Measurements from ENCODE around the gene PARP12.
A peak's percentile ranks its signal among the peaks of the same experiment; 100 is the strongest.

PARP12 gene

DNA sequence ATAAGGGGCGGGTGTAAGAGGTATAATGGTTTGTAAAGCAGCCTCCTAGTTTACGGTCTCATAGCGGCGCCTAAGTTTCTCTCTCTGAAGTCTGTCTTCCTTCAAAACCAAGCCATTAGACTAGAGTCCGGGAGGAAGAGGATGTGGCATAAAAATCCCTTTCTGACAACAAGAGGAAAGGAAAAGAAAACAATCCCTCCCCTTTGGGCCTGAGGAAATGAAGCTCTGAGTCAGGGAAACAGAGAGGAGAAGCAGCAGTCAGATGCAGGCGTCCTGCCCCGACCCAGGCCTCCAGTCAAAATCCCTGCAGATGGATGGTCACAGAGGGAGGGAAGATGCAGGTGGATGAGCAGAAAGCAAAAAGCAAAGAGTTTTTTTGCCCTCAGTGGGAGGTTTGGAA is 23.7 kb downstream of the PARP12 start:
- Histone ChIP-seq H3K4me3 (ENCODE audit: low read depth in 1 of 2, low read length in 2 of 2) (no peak overlapping the region), H3K9ac (ENCODE audit: low read depth, low read length) (no peak overlapping the region), H3K4me2 (ENCODE audit: insufficient read depth, low read length) (no peak overlapping the region), H3K4me1 (ENCODE audit: insufficient read depth, low read length) (peaks cover 5% of the 10 kb centered on the region; the same call in 1 of the 2 replicates), H4K20me1 (ENCODE audit: insufficient read depth, low read length) (peaks cover 6% of the 10 kb centered on the region; the same call in 1 of the 2 replicates), H3K27me3 (ENCODE audit: insufficient read depth, low read length, poor library complexity) (no peaks in the 10 kb centered on the region), H3K79me2 (ENCODE audit: insufficient read depth, low read length) (no peaks in the 10 kb centered on the region), H2AFZ (ENCODE audit: low read depth, low read length) (no peak overlapping the region), H3K27ac (ENCODE audit: low read length) (no peak overlapping the region), H3K36me3 (ENCODE audit: insufficient read depth, low read length) (peaks cover 76% of the 10 kb centered on the region), H3K9me3 (ENCODE audit: insufficient read depth, low read length, severe bottlenecking) (no peaks in the 10 kb centered on the region)
- TF ChIP-seq EZH2 (IDR thresholded peaks at IDR 0.05; ENCODE audit: borderline replicate concordance, low read depth, low read length, severe bottlenecking), result no peak
- TF ChIP-seq, protein P1, sequence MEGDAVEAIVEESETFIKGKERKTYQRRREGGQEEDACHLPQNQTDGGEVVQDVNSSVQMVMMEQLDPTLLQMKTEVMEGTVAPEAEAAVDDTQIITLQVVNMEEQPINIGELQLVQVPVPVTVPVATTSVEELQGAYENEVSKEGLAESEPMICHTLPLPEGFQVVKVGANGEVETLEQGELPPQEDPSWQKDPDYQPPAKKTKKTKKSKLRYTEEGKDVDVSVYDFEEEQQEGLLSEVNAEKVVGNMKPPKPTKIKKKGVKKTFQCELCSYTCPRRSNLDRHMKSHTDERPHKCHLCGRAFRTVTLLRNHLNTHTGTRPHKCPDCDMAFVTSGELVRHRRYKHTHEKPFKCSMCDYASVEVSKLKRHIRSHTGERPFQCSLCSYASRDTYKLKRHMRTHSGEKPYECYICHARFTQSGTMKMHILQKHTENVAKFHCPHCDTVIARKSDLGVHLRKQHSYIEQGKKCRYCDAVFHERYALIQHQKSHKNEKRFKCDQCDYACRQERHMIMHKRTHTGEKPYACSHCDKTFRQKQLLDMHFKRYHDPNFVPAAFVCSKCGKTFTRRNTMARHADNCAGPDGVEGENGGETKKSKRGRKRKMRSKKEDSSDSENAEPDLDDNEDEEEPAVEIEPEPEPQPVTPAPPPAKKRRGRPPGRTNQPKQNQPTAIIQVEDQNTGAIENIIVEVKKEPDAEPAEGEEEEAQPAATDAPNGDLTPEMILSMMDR (IDR thresholded peaks at IDR 0.05; ENCODE audit: borderline replicate concordance, extremely low read depth, low read length, poor library complexity, severe bottlenecking), result no peak
- ATAC-seq (ENCODE audit: insufficient read depth, low read depth) (no peak; the same call in 2 of the 3 replicates), DNase-seq (no peak)

DNA sequence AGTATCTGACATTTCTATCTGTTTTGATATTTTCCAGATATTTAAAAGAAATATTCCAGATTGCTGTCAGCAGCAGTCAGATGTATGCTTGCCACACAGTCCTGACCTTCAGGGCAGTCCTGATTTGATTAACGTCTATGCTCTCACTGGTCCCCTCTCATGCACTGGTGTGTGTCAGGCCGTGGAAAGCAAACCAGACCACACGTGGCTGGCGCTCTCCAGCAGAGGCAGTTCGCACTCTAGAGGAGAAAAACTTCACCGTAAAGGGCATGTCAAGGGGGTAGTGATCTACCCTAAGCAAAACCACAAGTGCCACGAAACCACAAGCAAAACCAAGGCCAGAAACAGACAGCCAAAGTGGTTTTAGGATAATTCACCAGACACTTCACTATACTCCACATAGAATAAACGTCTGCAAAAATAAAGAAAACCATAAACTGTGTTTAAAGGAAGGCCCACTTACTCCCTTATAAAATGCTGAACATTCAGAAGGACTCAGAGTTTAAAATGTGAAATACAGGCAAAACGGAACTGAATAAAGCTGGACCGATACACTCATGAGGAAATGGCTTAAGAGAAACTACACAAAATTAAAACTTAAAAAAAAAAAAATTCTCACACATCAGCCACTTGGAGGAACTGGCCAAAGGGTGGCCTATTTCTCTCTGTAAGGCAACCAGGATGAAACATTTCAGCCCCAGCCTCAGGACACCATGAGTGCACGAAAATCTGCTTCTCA is 26.4 kb downstream of the PARP12 start:
- ATAC-seq (ENCODE audit: insufficient read depth, low read depth), result peak; percentile 67
- no peak overlapping the region for H3K27ac ChIP-seq (ENCODE audit: low read length)

DNA sequence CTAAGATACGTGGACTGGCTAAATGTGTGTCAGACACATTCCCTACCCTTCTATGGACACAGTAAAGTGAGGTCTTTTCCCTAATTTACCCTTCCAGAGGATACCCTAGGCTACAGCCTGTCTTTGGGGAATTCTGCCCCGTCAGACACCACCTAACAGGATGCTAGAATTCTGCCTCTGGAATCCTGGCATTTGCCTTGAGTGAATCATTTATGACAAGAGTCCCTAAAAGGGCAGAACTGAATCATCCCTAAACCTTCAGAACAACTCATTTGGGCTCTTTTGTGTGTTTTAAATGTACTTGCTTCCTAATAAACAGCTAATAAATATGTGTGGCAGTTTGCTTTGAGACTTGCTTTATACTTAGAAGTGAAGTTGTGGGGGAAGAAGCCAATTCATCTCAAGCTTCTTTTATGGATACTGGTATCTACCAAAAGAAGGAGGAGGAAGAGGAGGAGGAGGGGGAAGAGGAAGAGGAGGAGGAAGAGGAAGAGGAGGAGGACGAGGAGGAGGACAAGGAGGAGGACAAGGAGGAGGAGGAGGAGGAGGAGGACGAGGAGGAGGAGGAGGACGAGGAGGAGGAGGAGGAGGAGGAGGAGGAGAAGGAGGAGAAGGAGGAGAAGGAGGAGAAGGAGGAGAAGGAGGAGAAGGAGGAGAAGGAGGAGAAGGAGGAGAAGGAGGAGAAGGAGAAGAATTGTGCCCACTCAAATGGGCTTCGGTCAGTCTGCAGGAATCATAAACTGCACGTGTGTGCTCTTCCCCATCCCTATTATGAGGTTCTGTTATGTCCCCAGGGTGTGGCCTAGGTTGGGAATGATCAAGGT is 27.1 kb downstream of the PARP12 start:
- TF ChIP-seq EZH2 (IDR thresholded peaks at IDR 0.05; ENCODE audit: borderline replicate concordance, low read depth, low read length, severe bottlenecking), result no peak
- TF ChIP-seq, protein P1 (IDR thresholded peaks at IDR 0.05; ENCODE audit: borderline replicate concordance, extremely low read depth, low read length, poor library complexity, severe bottlenecking), result no peak
- Histone ChIP-seq H2AFZ (ENCODE audit: low read depth, low read length) (no peak overlapping the region), H4K20me1 (ENCODE audit: insufficient read depth, low read length) (peaks cover 3% of the 10 kb centered on the region; the same call in 1 of the 2 replicates), H3K4me1 (ENCODE audit: insufficient read depth, low read length) (peaks cover 5% of the 10 kb centered on the region; the same call in 1 of the 2 replicates), H3K79me2 (ENCODE audit: insufficient read depth, low read length) (no peaks in the 10 kb centered on the region), H3K4me2 (ENCODE audit: insufficient read depth, low read length) (no peak overlapping the region), H3K9ac (ENCODE audit: low read depth, low read length) (no peak overlapping the region), H3K27me3 (ENCODE audit: insufficient read depth, low read length, poor library complexity) (no peaks in the 10 kb centered on the region), H3K36me3 (ENCODE audit: insufficient read depth, low read length) (peaks cover 69% of the 10 kb centered on the region), H3K4me3 (ENCODE audit: low read depth in 1 of 2, low read length in 2 of 2) (no peak overlapping the region), H3K9me3 (ENCODE audit: insufficient read depth, low read length, severe bottlenecking) (no peaks in the 10 kb centered on the region), H3K27ac (ENCODE audit: low read length) (no peak overlapping the region)
- ATAC-seq (ENCODE audit: insufficient read depth, low read depth), result no peak
- no peak for DNase-seq

More for the DNA sequence above, 26.4 kb downstream of the PARP12 start:
- H3K9ac ChIP-seq (ENCODE audit: low read depth, low read length), result no peak overlapping the region
- H3K27me3 ChIP-seq (ENCODE audit: insufficient read depth, low read length, poor library complexity), result no peaks in the 10 kb centered on the region
- DNase-seq, result peak; percentile 19
- H4K20me1 ChIP-seq (ENCODE audit: insufficient read depth, low read length), result peaks cover 3% of the 10 kb centered on the region; the same call in 1 of the 2 replicates
- TF ChIP-seq, protein P1 (IDR thresholded peaks at IDR 0.05; ENCODE audit: borderline replicate concordance, extremely low read depth, low read length, poor library complexity, severe bottlenecking), result no peak
- TF ChIP-seq EZH2 (IDR thresholded peaks at IDR 0.05; ENCODE audit: borderline replicate concordance, low read depth, low read length, severe bottlenecking), result no peak
- no peaks in the 10 kb centered on the region for H3K9me3 ChIP-seq (ENCODE audit: insufficient read depth, low read length, severe bottlenecking)
- H3K36me3 ChIP-seq (ENCODE audit: insufficient read depth, low read length), result peaks cover 74% of the 10 kb centered on the region
- no peak overlapping the region for H3K4me2 ChIP-seq (ENCODE audit: insufficient read depth, low read length)
- H2AFZ ChIP-seq (ENCODE audit: low read depth, low read length), result no peak overlapping the region
- H3K79me2 ChIP-seq (ENCODE audit: insufficient read depth, low read length), result no peaks in the 10 kb centered on the region
- H3K4me3 ChIP-seq (ENCODE audit: low read depth in 1 of 2, low read length in 2 of 2), result no peak overlapping the region
- H3K4me1 ChIP-seq (ENCODE audit: insufficient read depth, low read length), result peaks cover 5% of the 10 kb centered on the region; the same call in 1 of the 2 replicates
